ENCODE measurements around the gene P3R3URF.

The P3R3URF gene

DNA sequence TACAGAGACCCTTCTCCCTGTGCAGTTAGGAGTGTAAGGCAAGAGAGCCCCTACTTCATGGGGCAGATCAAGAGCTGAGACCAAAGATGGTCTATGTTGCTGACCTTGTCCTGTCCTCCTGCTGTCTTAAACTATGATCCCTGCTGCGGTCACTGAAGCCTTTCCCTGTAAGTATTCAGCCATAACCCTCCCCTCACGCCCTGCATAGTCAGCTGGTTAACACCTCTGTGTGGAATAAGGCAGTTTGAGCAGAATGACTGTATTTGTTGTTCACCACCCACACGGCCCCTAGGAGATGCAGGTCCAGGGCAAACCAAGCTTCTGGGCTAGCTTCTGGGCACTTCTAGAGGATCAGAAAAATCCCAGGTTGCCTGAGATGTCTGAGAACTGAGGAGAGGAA lies 1.0 kb downstream of the P3R3URF start:
- no peaks in the 10 kb centered on the region for H3K36me3 ChIP-seq
- TF ChIP-seq, protein P1, sequence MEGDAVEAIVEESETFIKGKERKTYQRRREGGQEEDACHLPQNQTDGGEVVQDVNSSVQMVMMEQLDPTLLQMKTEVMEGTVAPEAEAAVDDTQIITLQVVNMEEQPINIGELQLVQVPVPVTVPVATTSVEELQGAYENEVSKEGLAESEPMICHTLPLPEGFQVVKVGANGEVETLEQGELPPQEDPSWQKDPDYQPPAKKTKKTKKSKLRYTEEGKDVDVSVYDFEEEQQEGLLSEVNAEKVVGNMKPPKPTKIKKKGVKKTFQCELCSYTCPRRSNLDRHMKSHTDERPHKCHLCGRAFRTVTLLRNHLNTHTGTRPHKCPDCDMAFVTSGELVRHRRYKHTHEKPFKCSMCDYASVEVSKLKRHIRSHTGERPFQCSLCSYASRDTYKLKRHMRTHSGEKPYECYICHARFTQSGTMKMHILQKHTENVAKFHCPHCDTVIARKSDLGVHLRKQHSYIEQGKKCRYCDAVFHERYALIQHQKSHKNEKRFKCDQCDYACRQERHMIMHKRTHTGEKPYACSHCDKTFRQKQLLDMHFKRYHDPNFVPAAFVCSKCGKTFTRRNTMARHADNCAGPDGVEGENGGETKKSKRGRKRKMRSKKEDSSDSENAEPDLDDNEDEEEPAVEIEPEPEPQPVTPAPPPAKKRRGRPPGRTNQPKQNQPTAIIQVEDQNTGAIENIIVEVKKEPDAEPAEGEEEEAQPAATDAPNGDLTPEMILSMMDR (IDR thresholded peaks at IDR 0.05) = no peak
- no peak for DNase-seq
- intact Hi-C loops (cut with DNase I; ENCODE audit: low total_unique reads) = loop anchor here (2.0 kb wide), 1 partner anchor 42 kb away; the partner anchor contains the start of gene PIK3R3
- no peaks in the 10 kb centered on the region for H3K9me3 ChIP-seq
- no peaks in the 10 kb centered on the region for H3K27me3 ChIP-seq
- no peak overlapping the region for H3K4me3 ChIP-seq
- peak overlapping the region; percentile 71 to 78 for H3K27ac ChIP-seq
- H3K4me1 ChIP-seq = peaks cover 0 to 47% (median 29%) of the 10 kb centered on the region in 4 donors

DNA sequence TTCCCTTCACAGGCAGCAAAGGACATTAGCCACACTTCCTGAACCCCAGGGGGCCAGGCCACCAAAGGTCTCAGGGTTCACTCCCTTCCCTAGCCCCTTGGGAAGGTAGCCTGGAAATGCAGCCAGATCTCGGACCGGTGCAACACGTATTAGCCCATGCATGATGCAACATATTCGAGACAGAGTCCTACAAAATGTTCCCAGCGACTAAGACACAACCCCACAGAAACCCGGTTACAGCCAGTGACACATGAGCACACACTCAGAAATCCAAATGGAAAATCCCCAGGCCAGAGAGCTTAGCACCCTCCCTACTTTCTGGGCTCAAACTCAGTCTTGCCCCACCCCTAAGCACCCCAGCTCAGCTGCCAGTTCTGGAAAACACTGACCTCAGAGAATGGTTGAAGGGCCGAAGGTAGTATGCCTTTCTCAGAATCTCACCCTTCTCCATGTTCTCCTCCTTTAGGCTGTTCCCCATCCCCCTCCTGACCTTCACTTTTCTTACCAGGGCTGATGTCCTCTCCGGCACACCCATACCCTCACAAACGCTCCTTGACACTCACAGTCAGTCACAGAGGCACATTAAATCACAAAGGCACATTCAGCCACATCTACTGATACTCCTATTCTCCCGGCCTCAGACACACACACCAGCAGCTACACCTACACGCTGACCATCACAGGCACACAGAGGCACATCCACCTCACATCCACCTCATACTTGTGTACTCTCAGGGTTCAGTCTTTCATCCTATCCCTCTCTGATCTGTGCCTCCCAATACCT lies 1.6 kb downstream of the P3R3URF start, which contains the start of gene TSPAN1:
TSS of gene TSPAN1 (plus strand) at position 640 of the 784 bp plus-strand sequence. CDS start 6,021 bp downstream, outside the sequence.
- Histone ChIP-seq H3K27me3 (no peaks in the 10 kb centered on the region), H3K36me3 (no peaks in the 10 kb centered on the region), H3K27ac (peak within 1 kb of the TSS; percentile 71 to 78), H3K4me3 (no peak within 1 kb of the TSS), H3K4me1 (peaks cover 0 to 41% (median 29%) of the 10 kb centered on the region in 4 donors), H3K9me3 (no peaks in the 10 kb centered on the region)
- TF ChIP-seq, protein P1 (IDR thresholded peaks at IDR 0.05) = no peak
- intact Hi-C loops (cut with DNase I; ENCODE audit: low total_unique reads) = loop anchor here (2.0 kb wide), 1 partner anchor 42 kb away; the partner anchor contains the start of gene PIK3R3
- peak; percentile 68 to 90 for DNase-seq

DNA sequence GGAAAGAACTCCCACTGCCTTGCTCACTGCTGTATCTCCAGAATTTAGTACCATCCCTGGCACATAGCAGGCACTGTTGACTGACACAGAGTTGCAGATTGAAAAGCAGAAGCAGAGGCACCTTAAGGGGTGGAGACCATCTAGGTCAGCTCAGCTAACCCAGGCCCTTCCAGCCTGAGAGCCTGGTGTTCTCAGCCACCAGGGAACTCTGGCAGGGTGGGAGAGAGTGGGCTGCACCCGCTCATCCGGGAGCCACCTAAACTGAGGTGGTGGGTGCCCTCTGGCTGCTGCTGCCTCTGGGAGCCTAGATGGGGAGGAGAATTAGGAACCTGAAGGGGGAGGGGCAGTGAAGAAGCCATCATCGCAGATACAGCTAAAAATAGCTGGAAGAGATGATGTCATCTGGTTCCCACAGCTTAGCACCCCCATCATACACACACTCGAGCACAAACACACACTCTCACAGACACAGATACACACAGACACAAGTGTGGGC lies 2.9 kb downstream of the P3R3URF start:
- peak overlapping the region in 1 of 2 donors; percentile 71 for H3K27ac ChIP-seq
- no peak for DNase-seq
- intact Hi-C loops (cut with DNase I; ENCODE audit: low total_unique reads) = no loop called here
- no peak overlapping the region for H3K4me3 ChIP-seq
- peaks cover 0 to 4% of the 10 kb centered on the region in 2 donors for H3K27me3 ChIP-seq
- no peaks in the 10 kb centered on the region for H3K36me3 ChIP-seq
- TF ChIP-seq, protein P1 (IDR thresholded peaks at IDR 0.05) = no peak
- H3K4me1 ChIP-seq = peaks cover 0 to 36% (median 26%) of the 10 kb centered on the region in 4 donors
- no peaks in the 10 kb centered on the region for H3K9me3 ChIP-seq

DNA sequence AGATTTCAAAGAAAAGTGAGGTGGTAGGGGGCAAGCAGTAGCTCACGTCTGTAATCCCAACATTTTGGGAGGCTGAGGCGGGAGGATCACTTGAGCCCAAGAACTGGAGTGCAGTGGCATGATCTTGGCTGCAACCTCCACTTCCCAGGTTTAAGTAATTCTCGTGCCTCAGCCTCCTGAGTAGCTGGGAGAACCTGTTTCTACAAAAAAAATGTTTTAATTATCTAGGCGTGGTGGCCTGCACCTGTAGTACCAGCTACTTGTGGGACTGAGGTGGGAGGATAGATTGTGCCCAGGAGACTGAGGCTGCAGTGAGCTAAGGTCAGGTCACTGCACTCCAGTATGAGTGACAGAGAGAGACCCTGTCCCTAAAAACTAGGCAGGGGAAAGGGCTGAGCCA lies 4.0 kb downstream of the P3R3URF start:
- intact Hi-C loops (cut with DNase I; ENCODE audit: low total_unique reads) = no loop called here
- TF ChIP-seq, protein P1 (IDR thresholded peaks at IDR 0.05) = no peak
- DNase-seq = no peak
- no peaks in the 10 kb centered on the region for H3K9me3 ChIP-seq
- H3K4me1 ChIP-seq = peaks cover 0 to 37% (median 26%) of the 10 kb centered on the region in 4 donors
- H3K36me3 ChIP-seq = no peaks in the 10 kb centered on the region
- no peak overlapping the region for H3K4me3 ChIP-seq
- H3K27ac ChIP-seq = no peak overlapping the region
- peaks cover 0 to 9% of the 10 kb centered on the region in 2 donors for H3K27me3 ChIP-seq

DNA sequence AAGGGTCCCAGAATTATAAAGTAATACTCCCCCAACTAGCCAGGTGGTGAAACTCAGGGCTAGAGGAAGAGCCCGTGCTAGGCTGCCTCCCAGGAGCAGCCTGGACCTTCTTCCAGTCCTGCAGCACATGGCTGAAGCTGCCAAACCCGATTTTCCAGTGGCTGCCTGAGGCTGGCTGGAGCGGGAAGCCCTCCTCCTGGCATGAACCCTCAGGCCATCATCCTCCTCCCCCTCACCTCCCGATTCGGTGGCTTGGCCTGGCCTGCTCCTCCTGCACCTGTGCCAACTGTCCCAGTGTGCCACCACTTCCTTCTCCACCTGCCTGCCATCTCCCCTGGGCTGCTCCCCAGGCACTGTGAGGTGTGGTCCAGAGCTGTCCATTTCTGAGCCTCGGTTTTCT lies 4.4 kb downstream of the P3R3URF start:
- Histone ChIP-seq H3K9me3 (no peaks in the 10 kb centered on the region), H3K27ac (no peak overlapping the region), H3K4me3 (no peak overlapping the region), H3K4me1 (peaks cover 0 to 41% (median 30%) of the 10 kb centered on the region in 4 donors), H3K36me3 (no peaks in the 10 kb centered on the region), H3K27me3 (peaks cover 0 to 9% of the 10 kb centered on the region in 2 donors)
- no peak for DNase-seq
- TF ChIP-seq, protein P1 (IDR thresholded peaks at IDR 0.05) = no peak
- intact Hi-C loops (cut with DNase I; ENCODE audit: low total_unique reads) = no loop called here
